Measurements from ENCODE around the gene PFKFB3. TPM values are rescaled to one million over a fixed set of nuclear protein-coding genes. Genes with fewer than 3 reads are reported as not detected.
"Not testable (repeated sequence)": the region's sequence is repeated elsewhere in the genome, so short reads cannot be mapped to it uniquely, and the experiment has no call there.

PFKFB3 gene
- 10 to 100 TPM; 77.1 to 82.2 TPM for total RNA-seq

DNA sequence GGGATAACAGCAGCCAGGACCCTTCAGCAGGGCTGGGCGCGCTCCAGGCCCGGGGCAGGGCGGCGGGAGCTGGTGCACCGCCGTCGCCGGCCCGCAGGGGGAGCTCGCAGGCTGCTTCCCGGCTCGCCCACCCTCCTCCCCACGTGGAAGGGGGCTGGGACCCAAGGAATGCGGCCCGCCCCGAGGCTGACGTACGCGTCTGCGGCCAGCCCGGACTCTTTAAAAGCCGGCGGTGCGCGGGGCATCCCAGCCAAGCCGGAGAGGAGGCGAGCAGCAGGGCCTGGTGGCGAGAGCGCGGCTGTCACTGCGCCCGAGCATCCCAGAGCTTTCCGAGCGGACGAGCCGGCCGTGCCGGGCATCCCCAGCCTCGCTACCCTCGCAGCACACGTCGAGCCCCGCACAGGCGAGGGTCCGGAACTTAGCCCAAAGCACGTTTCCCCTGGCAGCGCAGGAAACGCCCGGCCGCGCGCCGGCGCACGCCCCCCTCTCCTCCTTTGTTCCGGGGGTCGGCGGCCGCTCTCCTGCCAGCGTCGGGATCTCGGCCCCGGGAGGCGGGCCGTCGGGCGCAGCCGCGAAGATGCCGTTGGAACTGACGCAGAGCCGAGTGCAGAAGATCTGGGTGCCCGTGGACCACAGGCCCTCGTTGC is at the start of gene PFKFB3:
TSS of gene PFKFB3 (plus strand) at position 249 of the 647 bp plus-strand sequence. CDS start at position 578, 329 bp downstream.
- DNase-seq: peak; percentile 91
- H3K27ac Mint-ChIP-seq: peak within 1 kb of the TSS; percentile 96
- H3K27me3 Mint-ChIP-seq: no peaks in the 10 kb centered on the region
- peaks cover 20% of the 10 kb centered on the region for H3K36me3 Mint-ChIP-seq (ENCODE audit: low read depth)
- peak within 1 kb of the TSS; percentile 98 for H3K4me3 Mint-ChIP-seq
- H3K9me3 Mint-ChIP-seq: no peaks in the 10 kb centered on the region
- H3K4me1 Mint-ChIP-seq: peaks cover 42% of the 10 kb centered on the region
- ChIA-PET POLR2A (interaction anchor here (0.6 to 1.2 kb wide), 5 partner anchors 30 to 1585 kb away, joined by 3 to 6 read pairs (median 4); partner anchors contain the start of genes ATP5F1C and KIN), CTCF (interaction anchor here (0.6 to 6.6 kb wide), 76 partner anchors 8 to 476 kb away, joined by 3 to 73 read pairs (median 5); no protein-coding TSS in a partner anchor)

DNA sequence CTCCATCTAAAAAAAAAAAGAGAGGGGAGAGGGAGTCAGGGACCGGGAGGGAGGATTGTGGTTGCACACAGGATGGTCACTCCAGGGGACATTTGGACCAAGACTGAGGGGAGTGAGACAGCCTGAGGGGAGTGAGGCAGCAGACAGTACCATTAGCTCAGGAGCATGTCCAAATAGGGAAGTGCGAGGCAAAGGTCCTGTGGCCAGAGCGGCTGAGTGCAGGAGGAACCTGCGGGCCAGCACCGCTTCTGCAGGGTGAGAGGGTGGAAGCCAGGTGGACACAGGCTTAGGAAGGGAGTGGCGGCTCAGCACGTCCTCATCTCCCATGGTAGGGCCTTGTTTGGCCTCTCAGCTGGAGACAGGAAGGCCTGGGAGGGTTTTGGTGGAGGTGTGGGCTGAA is 48.9 kb upstream of the PFKFB3 start:
- ChIA-PET CTCF (interaction anchor here (0.6 to 1.6 kb wide), 3 partner anchors 9 to 365 kb away, joined by 3 to 5 read pairs (median 3); no protein-coding TSS in a partner anchor), POLR2A (no interaction called here)
- Mint-ChIP-seq H3K27ac (no peak overlapping the region), H3K4me1 (peaks cover 50% of the 10 kb centered on the region), H3K27me3 (no peaks in the 10 kb centered on the region), H3K36me3 (ENCODE audit: low read depth) (peaks cover 27% of the 10 kb centered on the region), H3K4me3 (no peak overlapping the region), H3K9me3 (no peaks in the 10 kb centered on the region)
- no peak for DNase-seq

DNA sequence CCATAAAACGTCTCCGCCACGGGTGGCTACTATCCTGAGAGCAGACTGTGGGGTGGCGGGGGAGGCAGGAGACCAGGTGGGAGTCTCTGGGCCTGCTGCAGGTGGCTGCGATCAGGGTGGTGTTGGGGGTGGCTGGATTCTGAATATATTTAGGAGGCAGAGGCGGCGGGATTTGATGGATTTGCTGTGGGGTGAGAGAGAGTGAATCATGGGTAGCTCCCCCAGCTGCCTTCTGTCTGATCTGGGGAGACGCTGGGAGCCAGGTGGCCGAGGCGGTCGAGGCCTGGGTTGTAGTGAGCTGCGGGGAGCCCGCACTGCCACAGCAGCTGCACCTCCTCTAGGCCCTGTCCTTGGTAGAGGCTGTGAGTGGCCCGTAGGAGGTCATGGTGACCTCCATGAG is 48.2 kb upstream of the PFKFB3 start:
- POLR2A ChIA-PET: no interaction called here
- H3K27me3 Mint-ChIP-seq: no peaks in the 10 kb centered on the region
- H3K9me3 Mint-ChIP-seq: no peaks in the 10 kb centered on the region
- H3K27ac Mint-ChIP-seq: no peak overlapping the region
- peaks cover 47% of the 10 kb centered on the region for H3K4me1 Mint-ChIP-seq
- peaks cover 24% of the 10 kb centered on the region for H3K36me3 Mint-ChIP-seq (ENCODE audit: low read depth)
- DNase-seq: no peak
- CTCF ChIA-PET: interaction anchor here (1.0 to 1.9 kb wide), 4 partner anchors 8 to 54 kb away, joined by 3 to 8 read pairs (median 4); partner anchors contain the start of gene PFKFB3
- no peak overlapping the region for H3K4me3 Mint-ChIP-seq

DNA sequence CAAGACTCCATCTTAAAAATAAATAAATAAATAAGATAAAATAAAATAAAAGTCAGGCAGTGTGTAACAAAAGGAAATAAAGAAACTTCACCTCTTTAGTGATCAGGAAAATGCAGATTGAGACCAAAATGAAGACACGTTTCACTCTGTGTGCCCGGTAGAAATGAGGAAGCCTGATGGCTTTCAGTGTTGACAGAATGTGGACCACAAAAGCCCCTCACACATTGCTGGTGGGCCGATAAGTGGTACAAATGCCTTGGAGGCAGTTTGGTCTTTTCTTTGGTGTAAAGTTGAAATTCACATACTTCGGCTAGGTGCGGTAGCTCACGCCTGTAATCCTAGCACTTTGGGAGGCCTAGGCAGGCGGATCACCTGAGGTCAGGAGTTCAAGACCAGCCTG is 44.5 kb upstream of the PFKFB3 start:
- Mint-ChIP-seq H3K4me3 (no peak overlapping the region), H3K4me1 (peaks cover 36% of the 10 kb centered on the region), H3K9me3 (no peaks in the 10 kb centered on the region), H3K27me3 (no peaks in the 10 kb centered on the region), H3K36me3 (ENCODE audit: low read depth) (peaks cover 13% of the 10 kb centered on the region), H3K27ac (no peak overlapping the region)
- POLR2A ChIA-PET: no interaction called here
- no peak for DNase-seq
- CTCF ChIA-PET: interaction anchor here (0.6 to 1.3 kb wide), 5 partner anchors 8 to 287 kb away, joined by 3 to 4 read pairs (median 3); no protein-coding TSS in a partner anchor

DNA sequence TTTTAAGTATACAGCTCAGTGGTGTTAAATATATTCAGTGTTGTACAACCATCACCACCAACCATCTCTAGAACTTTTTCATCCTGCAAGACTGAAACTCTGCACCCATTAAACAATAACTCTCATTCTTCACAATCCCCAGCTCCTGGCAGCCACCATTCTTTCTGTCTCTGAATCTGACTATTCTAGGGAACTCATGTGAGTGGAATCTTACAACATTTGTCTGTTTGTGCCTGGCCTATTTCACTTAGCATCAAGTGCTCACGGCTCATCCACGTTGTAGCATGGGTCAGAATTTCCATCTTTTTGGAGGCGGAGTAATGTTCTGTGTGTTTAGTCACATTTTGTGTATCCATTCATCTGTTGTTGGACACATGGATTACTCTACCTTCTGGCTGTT is 40.8 kb upstream of the PFKFB3 start:
- Mint-ChIP-seq H3K4me3 (peak overlapping the region; percentile 65), H3K36me3 (ENCODE audit: low read depth) (peaks cover 13% of the 10 kb centered on the region), H3K4me1 (peaks cover 56% of the 10 kb centered on the region), H3K27ac (peak overlapping the region; percentile 83), H3K27me3 (no peaks in the 10 kb centered on the region), H3K9me3 (no peaks in the 10 kb centered on the region)
- POLR2A ChIA-PET: no interaction called here
- no peak for DNase-seq
- CTCF ChIA-PET: interaction anchor here (0.7 to 2.8 kb wide), 7 partner anchors 10 to 240 kb away, joined by 3 to 15 read pairs (median 4); partner anchors contain the start of gene PFKFB3

DNA sequence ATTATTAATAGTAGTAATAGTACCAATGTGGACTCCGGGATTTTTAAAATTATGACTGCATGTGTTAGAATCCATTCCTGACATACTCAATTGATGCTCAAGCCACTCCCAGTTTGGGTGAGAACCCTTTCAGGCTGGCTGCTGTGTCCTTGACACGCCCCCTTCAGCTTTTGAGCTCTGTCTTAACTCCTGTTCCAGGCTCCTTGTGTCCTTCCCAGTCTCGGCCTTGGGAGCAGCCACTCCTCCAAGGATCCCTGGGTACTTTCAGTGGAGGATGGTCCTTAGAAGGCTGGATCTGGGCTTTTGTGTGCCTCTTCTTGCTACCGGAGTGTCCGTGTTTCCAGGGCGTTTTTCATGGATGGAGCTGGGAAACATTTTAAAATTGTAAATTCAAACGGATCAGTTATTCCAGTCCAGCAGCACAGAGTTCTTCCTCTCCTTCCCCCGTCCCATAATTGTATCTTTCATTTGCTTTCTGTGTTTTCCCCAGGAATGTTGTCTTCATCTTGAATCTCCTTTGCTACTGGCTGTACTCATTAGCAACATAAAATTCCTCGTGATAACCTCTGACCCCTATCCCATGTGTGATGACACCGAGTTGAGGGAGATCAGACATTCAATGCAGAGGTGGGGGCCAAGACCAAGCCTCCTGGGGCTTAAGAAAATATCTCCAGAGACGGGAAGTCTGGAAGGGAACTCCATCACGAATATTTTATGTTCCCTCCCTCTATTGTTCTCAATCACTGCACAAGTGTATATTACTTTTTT is 40.0 kb upstream of the PFKFB3 start:
- Mint-ChIP-seq H3K4me3 (peak overlapping the region; percentile 65), H3K36me3 (ENCODE audit: low read depth) (peaks cover 21% of the 10 kb centered on the region), H3K27ac (peak overlapping the region; percentile 83), H3K4me1 (peaks cover 61% of the 10 kb centered on the region), H3K27me3 (no peaks in the 10 kb centered on the region), H3K9me3 (no peaks in the 10 kb centered on the region)
- POLR2A ChIA-PET: interaction anchor here (0.9 to 1.3 kb wide), 2 partner anchors 13 to 40 kb away, joined by 3 to 4 read pairs; partner anchors contain the start of gene PFKFB3
- CTCF ChIA-PET: interaction anchor here (0.5 to 2.8 kb wide), 10 partner anchors 10 to 239 kb away, joined by 3 to 15 read pairs (median 4); no protein-coding TSS in a partner anchor
- no peak for DNase-seq

DNA sequence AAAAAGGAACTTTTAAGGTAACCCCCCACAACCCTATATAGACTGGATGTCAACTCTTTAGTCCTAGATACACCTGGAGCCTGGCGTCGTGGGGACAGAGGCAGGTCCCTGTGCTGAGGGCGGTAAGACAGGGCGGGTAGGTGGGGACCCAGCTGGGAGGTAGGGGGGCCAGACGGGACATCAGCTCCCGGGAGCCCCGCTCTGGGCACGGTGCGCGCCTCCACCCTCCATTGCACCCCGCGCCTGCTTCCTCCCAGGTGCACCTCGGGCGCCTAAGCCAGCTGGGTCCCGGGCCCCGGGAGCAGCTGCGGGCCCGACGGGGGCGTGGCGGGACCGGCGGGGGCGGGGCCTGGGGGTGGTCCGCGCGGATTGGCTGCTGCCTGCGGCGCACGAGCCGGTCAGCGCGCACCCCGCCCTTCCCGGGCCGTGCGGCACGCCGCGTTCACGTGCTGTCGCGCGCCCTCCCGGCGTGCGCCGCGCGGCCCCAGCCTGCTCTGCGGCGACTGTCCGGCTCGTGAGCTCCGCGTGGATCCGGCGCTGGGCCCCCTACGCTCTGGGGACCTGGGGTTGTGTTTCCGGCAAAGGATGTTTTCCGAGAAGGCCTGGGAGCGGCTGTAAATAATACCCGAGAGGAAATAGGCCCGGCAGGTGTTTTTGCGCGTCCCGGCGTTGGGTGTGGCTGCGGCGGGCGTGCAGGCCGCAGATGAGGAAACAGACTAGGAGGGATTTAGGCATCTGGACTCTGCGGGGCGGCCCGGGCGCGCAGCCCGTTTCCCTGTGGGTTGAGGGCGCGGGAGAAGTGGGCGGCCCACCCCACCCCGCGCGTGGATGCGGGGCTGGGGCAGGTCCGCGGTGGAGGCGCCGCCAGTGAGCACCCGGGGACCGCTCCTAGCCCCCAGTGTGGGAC is 39.1 kb upstream of the PFKFB3 start:
- Mint-ChIP-seq H3K27me3 (no peaks in the 10 kb centered on the region), H3K4me3 (peak overlapping the region; percentile 86), H3K9me3 (no peaks in the 10 kb centered on the region), H3K36me3 (ENCODE audit: low read depth) (peaks cover 23% of the 10 kb centered on the region), H3K27ac (peak overlapping the region; percentile 97), H3K4me1 (peaks cover 63% of the 10 kb centered on the region)
- DNase-seq: peak; percentile 92
- CTCF ChIA-PET: interaction anchor here (0.5 to 2.8 kb wide), 10 partner anchors 9 to 238 kb away, joined by 3 to 15 read pairs (median 6); partner anchors contain the start of gene PFKFB3
- POLR2A ChIA-PET: interaction anchor here (0.7 to 1.3 kb wide), 5 partner anchors 13 to 47 kb away, joined by 3 to 4 read pairs (median 4); partner anchors contain the start of gene PFKFB3

DNA sequence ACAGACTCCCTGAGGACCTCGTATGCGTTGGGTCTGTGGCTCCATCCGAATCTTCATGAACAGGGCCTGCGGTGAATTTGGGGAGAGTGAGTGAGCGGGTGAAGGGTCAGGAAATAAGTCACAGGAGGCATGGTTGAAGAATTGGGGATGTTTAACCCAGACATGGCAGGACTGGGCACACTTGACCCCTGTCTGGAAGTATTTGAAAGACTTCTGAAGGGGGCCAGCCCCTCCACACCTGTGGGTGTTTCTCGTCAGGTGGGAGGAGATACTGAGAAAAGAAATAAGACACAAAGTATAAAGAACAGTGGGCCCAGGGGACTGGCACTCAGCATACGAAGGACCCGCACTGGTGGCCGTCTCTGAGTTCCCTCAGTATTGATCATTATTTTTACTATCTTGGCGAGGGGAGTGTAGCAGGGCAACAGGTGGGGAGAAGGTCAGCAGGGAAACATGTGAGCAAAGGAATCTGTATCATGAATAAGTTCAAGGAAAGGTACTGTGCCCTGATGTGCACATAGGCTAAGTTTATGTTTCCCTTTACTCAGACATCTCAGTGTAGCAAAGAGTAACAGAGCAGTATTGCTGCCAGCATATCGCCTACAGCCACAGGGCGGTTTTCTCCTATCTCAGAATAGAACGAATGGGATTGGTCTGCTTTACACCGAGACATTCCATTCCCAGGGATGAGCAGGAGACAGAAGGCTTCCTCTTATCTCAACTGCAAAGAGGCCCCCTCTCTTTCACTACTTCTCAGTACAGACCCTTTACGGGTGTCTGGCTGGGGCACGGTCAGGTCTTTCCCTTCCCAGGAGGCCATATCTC is 38.2 kb upstream of the PFKFB3 start:
- H3K36me3 Mint-ChIP-seq (ENCODE audit: low read depth): peaks cover 24% of the 10 kb centered on the region
- no peaks in the 10 kb centered on the region for H3K27me3 Mint-ChIP-seq
- H3K27ac Mint-ChIP-seq: peak overlapping the region; percentile 97
- H3K4me3 Mint-ChIP-seq: peak overlapping the region; percentile 86
- POLR2A ChIA-PET: interaction anchor here (1.0 kb wide), 2 partner anchors 14 to 20 kb away, joined by 3 to 4 read pairs; no protein-coding TSS in a partner anchor
- no peaks in the 10 kb centered on the region for H3K9me3 Mint-ChIP-seq
- H3K4me1 Mint-ChIP-seq: peaks cover 68% of the 10 kb centered on the region
- CTCF ChIA-PET: interaction anchor here (0.9 to 2.8 kb wide), 5 partner anchors 8 to 79 kb away, joined by 3 to 15 read pairs (median 7); partner anchors contain the start of gene PFKFB3
- DNase-seq: no peak

DNA sequence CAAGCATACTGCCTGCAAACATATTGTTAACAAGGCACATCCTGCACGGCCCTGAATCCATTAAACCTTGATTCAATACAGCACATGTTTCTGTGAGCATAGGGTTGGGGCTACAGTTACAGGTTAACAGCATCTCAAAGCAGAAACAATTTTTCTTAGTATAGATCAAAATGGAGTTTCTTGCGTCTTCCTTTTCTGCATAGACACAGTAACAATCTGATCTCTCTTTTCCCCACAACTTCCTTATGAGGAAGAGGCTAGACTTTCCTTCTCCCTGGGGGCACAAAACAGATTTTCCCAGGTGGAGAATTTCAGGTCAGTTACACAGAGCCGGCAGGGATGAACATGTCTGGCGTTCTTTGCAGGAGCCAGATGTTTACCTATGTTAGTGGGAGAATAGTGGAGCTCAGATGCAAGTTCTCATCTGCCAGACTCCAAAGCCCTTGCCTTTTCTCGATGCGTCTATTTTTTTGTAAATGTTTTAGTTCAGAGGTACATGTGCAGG is 37.5 kb upstream of the PFKFB3 start:
- Mint-ChIP-seq H3K27ac (peak overlapping the region; percentile 97), H3K36me3 (ENCODE audit: low read depth) (peaks cover 25% of the 10 kb centered on the region), H3K4me3 (peak overlapping the region; percentile 86), H3K27me3 (no peaks in the 10 kb centered on the region), H3K4me1 (peaks cover 73% of the 10 kb centered on the region), H3K9me3 (no peaks in the 10 kb centered on the region)
- DNase-seq: no peak
- POLR2A ChIA-PET: no interaction called here
- CTCF ChIA-PET: interaction anchor here (0.6 to 1.0 kb wide), 6 partner anchors 13 to 330 kb away, joined by 3 to 6 read pairs (median 3); no protein-coding TSS in a partner anchor

DNA sequence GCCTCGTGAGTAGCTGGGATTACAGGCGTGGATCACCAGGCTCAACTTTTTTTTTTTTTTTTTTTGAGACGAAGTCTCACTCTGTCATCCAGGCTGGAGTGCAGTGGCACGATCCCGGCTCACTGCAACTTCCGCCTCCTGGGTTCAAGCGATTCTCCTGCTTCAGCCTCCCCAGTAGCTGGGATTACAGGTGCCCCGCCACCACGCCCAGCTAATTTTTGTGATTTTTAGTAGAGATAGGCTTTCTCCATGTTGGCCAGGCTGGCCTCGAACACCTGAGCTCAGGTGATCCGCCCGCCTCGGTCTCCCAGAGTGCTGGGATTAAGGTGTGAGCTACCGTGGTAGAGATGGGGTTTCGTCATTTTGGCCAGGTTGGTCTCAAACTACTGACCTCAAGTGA is 36.8 kb upstream of the PFKFB3 start:
- peak overlapping the region; percentile 97 for H3K27ac Mint-ChIP-seq
- H3K9me3 Mint-ChIP-seq, DNase-seq, H3K27me3 Mint-ChIP-seq, POLR2A ChIA-PET, H3K4me3 Mint-ChIP-seq: not testable (repeated sequence)
- H3K4me1 Mint-ChIP-seq: peaks cover 78% of the 10 kb centered on the region
- CTCF ChIA-PET: interaction anchor here (0.6 to 1.8 kb wide), 8 partner anchors 29 to 329 kb away, joined by 3 to 6 read pairs (median 3); no protein-coding TSS in a partner anchor
- H3K36me3 Mint-ChIP-seq (ENCODE audit: low read depth): peaks cover 28% of the 10 kb centered on the region

DNA sequence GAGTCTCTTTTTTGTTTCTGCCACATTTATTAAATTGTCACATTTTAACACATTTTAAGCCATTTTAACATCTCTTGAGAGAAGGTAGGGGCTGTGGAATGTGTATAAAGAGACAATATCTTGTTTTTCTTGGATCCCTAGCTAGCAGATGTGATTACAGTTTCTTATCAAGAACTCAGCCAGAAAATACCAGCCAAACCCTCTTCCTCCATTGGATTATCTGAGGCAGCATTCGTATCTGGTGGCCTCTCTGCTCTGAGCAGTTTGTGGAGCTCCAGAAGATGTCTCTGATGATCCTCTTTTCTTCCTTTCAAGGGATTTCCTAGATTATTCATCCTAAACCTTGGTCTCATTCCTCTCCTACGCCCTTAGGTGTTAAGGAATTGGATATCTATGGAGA is 35.3 kb upstream of the PFKFB3 start:
- peaks cover 81% of the 10 kb centered on the region for H3K4me1 Mint-ChIP-seq
- POLR2A ChIA-PET: interaction anchor here (0.6 kb wide), 1 partner anchor 99 kb away, joined by 5 read pairs; no protein-coding TSS in a partner anchor
- H3K27ac Mint-ChIP-seq: peak overlapping the region; percentile 75
- H3K27me3 Mint-ChIP-seq: no peaks in the 10 kb centered on the region
- CTCF ChIA-PET: interaction anchor here (0.7 to 1.9 kb wide), 10 partner anchors 12 to 243 kb away, joined by 3 to 7 read pairs (median 4); partner anchors contain the start of gene PFKFB3
- H3K4me3 Mint-ChIP-seq: no peak overlapping the region
- no peaks in the 10 kb centered on the region for H3K9me3 Mint-ChIP-seq
- DNase-seq: no peak
- peaks cover 29% of the 10 kb centered on the region for H3K36me3 Mint-ChIP-seq (ENCODE audit: low read depth)

Measured in activated CD4-positive, alpha-beta T cell treated with anti-CD3 and anti-CD28 coated beads, Interleukin-2, amount 10 ng/mL, durations not matched to agents 7 days and 5 days (primary cell).